Astrocyte (in vitro differentiated cells and primary cell): Measurements from ENCODE around the gene DOK6.

ENCODE experiments used
- EZH2 ChIP-seq: IDR thresholded peaks from 2 replicates; pipeline ENCODE4 v1.6.1; 2012; ENCODE audit warnings: mild to moderate bottlenecking, low read length, inconsistent platforms; ENCODE audit not compliant: insufficient read depth
- TF ChIP-seq, protein P1 (sequence below): IDR thresholded peaks from 2 replicates; pipeline ENCODE4 v1.5.1; 2011; ENCODE audit warnings: low read depth, mild to moderate bottlenecking, inconsistent platforms, low read length, moderate library complexity; ENCODE audit not compliant: insufficient read depth

GRCh38 chr18:69455125-69455524 lies 54.4 kb downstream of the DOK6 start:
- TF ChIP-seq, protein P1, sequence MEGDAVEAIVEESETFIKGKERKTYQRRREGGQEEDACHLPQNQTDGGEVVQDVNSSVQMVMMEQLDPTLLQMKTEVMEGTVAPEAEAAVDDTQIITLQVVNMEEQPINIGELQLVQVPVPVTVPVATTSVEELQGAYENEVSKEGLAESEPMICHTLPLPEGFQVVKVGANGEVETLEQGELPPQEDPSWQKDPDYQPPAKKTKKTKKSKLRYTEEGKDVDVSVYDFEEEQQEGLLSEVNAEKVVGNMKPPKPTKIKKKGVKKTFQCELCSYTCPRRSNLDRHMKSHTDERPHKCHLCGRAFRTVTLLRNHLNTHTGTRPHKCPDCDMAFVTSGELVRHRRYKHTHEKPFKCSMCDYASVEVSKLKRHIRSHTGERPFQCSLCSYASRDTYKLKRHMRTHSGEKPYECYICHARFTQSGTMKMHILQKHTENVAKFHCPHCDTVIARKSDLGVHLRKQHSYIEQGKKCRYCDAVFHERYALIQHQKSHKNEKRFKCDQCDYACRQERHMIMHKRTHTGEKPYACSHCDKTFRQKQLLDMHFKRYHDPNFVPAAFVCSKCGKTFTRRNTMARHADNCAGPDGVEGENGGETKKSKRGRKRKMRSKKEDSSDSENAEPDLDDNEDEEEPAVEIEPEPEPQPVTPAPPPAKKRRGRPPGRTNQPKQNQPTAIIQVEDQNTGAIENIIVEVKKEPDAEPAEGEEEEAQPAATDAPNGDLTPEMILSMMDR = no peak
- TF ChIP-seq EZH2 = no peak
